C4-2B (cell line): ENCODE results near the gene TNFRSF13B.

ENCODE experiments used
- H3K27ac ChIP-seq: fragments of 450-650 bp; 2 replicates; pipeline ENCODE4 v1.5.1; 2017
- CTCF ChIP-seq: fragments of 450-650 bp; conservative IDR thresholded peaks from 2 replicates; pipeline ENCODE4 v1.5.1; 2017; ENCODE audit warnings: mild to moderate bottlenecking
- ZFX ChIP-seq: fragments of 450-650 bp; IDR thresholded peaks from 2 replicates; pipeline ENCODE4 v1.6.1; 2017

TNFRSF13B gene

DNA sequence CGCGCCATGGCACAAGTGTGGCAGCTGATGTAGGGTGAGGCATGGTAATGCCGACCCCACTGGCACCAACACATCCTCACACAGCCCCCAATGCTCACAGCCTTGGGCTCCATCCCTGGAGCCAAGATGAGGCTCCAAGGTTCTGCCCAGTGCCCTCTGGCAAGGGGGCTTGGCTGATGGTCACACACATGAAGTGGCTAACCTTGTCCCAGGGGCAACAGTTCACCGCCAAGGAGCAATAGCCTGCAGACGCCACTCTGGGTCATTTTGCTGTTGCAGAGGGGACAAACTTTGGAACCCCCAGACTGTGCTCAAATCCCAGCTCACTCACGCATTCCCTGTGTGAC, 26.8 kb downstream of the TNFRSF13B start:
- TF ChIP-seq ZFX (no peak), CTCF (no peak)
- H3K27ac ChIP-seq: no peak overlapping the region

DNA sequence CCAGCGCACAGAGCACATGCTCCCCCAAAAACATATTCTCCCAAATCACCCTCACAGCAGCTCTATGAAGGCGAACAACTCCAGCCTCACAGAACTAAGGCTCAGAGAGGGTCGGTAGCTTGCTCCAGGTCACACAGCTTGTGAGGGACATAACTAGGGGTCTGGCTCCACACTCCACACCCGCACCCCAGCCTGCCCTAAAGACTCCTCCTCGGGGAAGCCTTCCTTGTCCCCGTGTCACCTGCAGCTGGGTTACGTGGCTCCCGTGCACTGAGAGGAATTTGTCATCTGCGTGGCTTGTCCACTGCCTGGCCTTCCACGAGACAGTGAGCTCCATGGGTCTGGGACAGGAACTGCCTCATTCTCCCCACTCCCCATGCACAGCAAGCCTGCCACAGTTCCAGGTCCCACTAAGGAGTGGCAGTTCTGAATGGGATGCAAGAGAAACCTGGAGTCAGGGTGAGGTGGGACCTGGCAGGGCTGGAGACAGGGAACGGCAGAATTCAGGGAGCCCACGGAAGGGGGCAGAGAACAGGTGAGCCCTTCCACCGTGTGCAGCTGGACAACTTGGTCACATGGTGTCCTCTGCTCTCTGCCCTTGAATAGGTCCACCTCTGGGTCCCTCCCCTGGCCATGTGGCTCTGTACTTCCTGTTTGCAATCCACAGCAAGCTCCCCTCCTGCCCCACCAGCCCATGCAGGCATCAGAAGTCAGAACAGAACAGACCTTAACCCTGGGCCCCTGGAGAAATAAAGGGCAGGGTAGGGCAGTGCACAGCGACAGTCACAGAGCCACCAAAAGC, 27.4 kb downstream of the TNFRSF13B start:
- no peak for TF ChIP-seq ZFX
- no peak for TF ChIP-seq CTCF
- no peak overlapping the region for H3K27ac ChIP-seq

DNA sequence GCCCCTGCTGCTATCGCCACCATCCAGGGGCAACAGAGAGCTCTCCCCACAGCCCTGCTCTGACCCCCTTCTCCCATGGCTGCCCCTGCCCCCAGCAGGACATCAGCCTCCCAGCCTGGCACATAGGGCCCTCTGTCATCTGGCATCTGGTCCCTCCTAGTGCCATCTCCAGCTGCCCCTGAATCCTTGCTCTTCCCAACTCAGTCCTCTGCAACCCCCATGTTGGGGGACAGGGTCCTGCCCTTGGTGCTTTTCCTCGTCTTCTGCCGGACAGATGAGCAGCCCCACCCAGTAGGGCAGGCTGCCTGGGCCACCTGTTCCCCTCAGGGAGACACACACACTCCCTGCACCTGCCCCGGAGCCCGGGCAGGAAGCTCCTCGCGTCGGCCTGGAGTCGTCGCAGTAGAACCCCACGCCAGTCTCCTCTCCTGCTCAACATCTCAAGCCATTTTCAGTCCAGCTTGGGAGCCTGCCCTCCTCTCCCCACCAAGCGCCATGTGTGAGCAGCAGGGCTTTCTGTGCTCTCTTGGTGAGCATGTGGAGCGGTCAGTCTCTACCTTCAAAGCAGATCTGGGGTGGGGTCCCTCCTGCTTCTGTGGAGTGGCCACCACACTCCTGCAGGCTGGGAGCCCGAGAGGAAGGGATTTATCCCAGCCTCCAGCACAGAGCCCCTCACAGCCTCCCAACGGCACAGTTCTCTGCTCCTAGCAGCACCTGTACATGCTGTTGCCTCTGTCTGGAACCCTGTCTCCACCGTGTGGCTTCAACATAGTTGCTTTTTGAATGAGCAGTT, 28.2 kb downstream of the TNFRSF13B start:
- TF ChIP-seq CTCF (no peak), ZFX (no peak)
- no peak overlapping the region for H3K27ac ChIP-seq

DNA sequence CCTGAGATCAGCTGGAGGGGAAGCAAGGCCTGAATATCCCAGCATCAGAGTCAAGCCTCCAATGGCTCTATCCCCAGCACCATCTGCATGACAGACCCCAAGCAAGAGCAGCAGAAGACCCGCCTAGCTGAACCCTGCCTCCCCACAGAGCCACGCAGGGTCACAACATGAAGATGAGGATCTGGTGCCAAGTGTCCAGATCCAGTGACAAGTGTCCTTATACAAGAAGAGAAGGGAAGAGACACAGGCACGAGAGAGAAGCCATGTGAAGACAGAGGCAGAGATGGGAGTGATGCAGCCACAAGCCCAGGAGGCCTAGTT, 28.9 kb downstream of the TNFRSF13B start:
- TF ChIP-seq ZFX (no peak), CTCF (no peak)
- no peak overlapping the region for H3K27ac ChIP-seq

DNA sequence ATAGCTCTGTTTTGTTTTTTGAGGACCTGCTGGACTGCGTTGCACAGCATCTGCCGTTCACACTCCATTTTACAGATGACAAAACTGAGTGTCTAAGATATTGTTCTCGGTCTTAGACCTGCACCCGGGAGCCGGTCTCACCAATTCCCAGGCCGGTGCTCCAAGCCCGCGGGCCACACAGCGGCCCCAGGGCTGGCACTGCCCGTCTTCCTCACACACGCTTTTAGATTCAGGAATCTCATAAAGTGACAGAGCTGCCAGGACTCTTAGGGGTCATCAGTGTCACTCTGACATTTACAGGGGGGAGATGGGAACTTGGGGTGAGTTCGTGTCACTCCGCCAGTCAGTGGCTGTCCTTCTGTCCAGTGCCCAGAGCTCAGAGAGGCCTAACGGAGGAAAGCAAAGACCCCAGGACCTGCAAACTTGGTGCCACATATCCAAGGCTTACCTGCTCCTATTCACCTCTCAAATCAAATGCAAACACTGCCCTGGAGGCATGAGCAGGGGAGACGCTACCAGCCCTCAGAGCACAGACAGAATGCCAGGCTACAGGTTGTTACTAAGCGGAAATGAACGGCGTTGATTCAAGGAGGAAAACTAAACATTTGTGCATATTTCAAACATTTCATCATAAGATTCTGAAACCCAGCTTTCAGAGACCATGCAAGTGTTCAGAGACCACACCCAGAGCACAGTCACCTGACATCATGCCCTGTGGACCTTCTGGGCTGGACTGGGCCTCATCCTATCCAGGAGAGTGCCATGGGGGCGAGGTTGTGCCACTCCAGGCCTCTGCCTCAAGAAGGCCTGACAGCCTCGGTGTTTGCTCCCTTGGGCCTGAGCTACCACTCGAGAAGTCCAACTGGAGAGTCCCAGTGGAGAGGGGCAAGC, 29.5 kb downstream of the TNFRSF13B start:
- TF ChIP-seq CTCF (no peak), ZFX (no peak)
- H3K27ac ChIP-seq: no peak overlapping the region

- TF ChIP-seq ZFX (no peak), CTCF (no peak)
- no peak overlapping the region for H3K27ac ChIP-seq
These were observed 30.6 kb downstream of the TNFRSF13B start for GRCh38 chr17:16941072-16942036.
